Activated CD8-positive, alpha-beta memory T cell treated with anti-CD3 and anti-CD28 coated beads, Interleukin-2, amount 10 ng/mL, durations not matched to agents 7 days and 5 days (primary cell): Measurements from ENCODE around the gene TPRKB. TPM values are rescaled to one million over a fixed set of nuclear protein-coding genes. Genes with fewer than 3 reads are reported as not detected.
A peak's percentile ranks its signal among the peaks of the same experiment; 100 is the strongest.
"Not testable (repeated sequence)": the region's sequence is repeated elsewhere in the genome, so short reads cannot be mapped to it uniquely, and the experiment has no call there.

ENCODE experiments used
- ATAC-seq: fragments of 150-1000 bp; cut with Tn5 transposase; one replicate; pipeline ENCODE4 v1.10.0; 2021; ENCODE audit warnings: moderate library complexity
- CTCF ChIA-PET: fragments of 350-600 bp; sonication (Branson Sonifier 250); formaldehyde crosslinking; loops from one replicate; lab custom pipeline; 2021; ENCODE audit warnings: antibody characterized with exemption; lab: Charles Lee
- DNase-seq: peaks from one replicate; pipeline ENCODE4 v3.0.0-alpha.2; 2020
- H3K27ac Mint-ChIP-seq: one replicate; pipeline ENCODE4 v1.8.0; 2021; ENCODE audit warnings: mild to moderate bottlenecking, mixed read lengths
- H3K27me3 Mint-ChIP-seq: one replicate; pipeline ENCODE4 v1.8.0; 2021; ENCODE audit warnings: mixed read lengths
- H3K36me3 Mint-ChIP-seq: one replicate; pipeline ENCODE4 v1.8.0; 2021; ENCODE audit warnings: mild to moderate bottlenecking, mixed read lengths
- H3K4me1 Mint-ChIP-seq: one replicate; pipeline ENCODE4 v1.8.0; 2021; ENCODE audit warnings: mixed read lengths
- H3K4me3 Mint-ChIP-seq: one replicate; pipeline ENCODE4 v1.8.0; 2021; ENCODE audit warnings: mild to moderate bottlenecking, moderate library complexity, mixed read lengths
- H3K9me3 Mint-ChIP-seq: one replicate; pipeline ENCODE4 v1.8.0; 2022; ENCODE audit warnings: low read depth, mixed read lengths
- total RNA-seq, 2 experiments: library from RNA; stranded (reverse); gene quantifications; one replicate each; pipeline ENCODE4 v1.2.3, GENCODE V29; 2021

The TPRKB gene
- 10 to 100 TPM; 36.0 to 36.7 TPM for total RNA-seq

DNA sequence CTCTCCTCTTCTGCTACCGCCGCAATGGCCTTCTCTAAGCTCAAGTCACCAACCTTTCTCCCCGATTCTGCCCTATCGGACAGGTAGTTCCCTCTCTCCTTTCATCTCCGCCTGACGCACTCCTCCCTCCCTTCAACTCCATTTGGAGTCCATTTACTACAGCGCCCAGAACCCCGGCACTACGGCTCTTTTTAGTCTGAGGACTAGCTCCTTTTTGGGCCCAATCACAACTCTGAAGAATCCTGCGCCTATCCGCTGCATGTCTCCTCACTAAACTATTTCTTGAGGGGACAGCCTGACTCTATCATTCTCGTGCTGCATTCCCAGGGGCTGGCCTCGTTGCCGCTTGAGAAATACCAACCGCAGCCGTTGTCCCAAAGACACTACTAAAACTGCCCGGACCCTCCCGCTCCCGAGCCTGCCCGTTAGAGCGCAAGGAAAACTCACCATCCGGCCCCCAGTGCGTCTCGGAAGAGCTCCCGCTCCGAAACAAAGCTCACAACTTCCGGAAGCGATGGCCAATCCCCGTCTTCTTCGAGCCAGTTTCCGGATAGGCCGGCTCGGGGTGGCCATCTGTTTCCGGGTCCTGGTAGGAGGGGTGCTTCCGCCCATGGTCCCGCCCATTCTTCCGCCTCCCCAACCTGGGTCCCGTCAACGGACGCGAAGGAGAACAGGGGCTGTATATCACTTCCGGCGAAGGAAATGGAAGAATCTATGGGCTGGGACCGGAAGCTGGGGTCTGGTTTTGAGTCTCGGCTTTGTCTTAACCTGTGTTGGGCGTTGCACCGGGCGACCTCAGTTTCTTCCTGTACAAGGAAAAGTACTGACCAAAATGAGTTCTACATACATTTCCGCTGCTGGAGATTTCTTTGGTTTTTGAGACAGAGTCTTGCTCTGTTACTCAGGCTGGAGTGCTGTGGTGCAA is at the start of gene TPRKB:
TSS of gene TPRKB (minus strand) at position 491 of the 925 bp plus-strand sequence. CDS start 2,776 bp downstream, outside the sequence.
- CTCF ChIA-PET, result interaction anchor here (0.6 to 1.5 kb wide), 5 partner anchors 11 to 91 kb away, joined by 3 to 5 read pairs (median 3); partner anchors contain the start of genes DUSP11 and STAMBP
- H3K27me3 Mint-ChIP-seq, result no peaks in the 10 kb centered on the region
- peak within 1 kb of the TSS; percentile 87 for H3K27ac Mint-ChIP-seq
- DNase-seq (peak; percentile 99), ATAC-seq (peak; percentile 97)
- no peaks in the 10 kb centered on the region for H3K9me3 Mint-ChIP-seq
- peaks cover 32% of the 10 kb centered on the region for H3K36me3 Mint-ChIP-seq
- peaks cover 21% of the 10 kb centered on the region for H3K4me1 Mint-ChIP-seq
- peak within 1 kb of the TSS; percentile 96 for H3K4me3 Mint-ChIP-seq

DNA sequence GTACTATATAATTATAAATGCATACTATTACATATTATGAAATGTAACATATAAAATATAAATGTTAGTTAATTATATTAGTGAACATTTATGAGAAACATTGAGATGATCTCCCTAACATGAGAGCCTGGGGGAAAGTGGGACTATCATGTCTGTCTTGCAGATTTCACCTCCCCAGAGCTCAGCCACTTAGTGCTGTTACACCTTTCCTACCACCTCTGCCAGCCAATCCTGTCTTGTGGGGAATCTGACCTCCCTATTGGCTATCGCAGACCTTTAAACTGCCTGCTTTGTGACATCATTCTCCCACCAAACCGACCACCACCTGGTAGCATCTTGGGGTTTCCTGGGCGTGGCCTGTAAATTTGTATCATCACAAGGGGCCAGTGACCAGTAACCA is 46.7 kb upstream of the TPRKB start, which contains the start of gene C2orf78:
TSS of gene C2orf78 (plus strand) at position 301 of the 400 bp plus-strand sequence. CDS start 127 bp downstream, outside the sequence.
- H3K4me3 Mint-ChIP-seq, ATAC-seq, DNase-seq, H3K4me1 Mint-ChIP-seq, H3K36me3 Mint-ChIP-seq, H3K27me3 Mint-ChIP-seq, H3K9me3 Mint-ChIP-seq, CTCF ChIA-PET, H3K27ac Mint-ChIP-seq: not testable (repeated sequence)

GRCh38 chr2:73783402-73783801 is 46.3 kb upstream of the TPRKB start:
- ATAC-seq, H3K36me3 Mint-ChIP-seq, DNase-seq, H3K27me3 Mint-ChIP-seq, H3K9me3 Mint-ChIP-seq, H3K4me3 Mint-ChIP-seq, H3K27ac Mint-ChIP-seq, H3K4me1 Mint-ChIP-seq, CTCF ChIA-PET: not testable (repeated sequence)

- H3K4me1 Mint-ChIP-seq, result peaks cover 23% of the 10 kb centered on the region
- no peak for DNase-seq
- H3K4me3 Mint-ChIP-seq, result peak overlapping the region; percentile 95
- H3K27me3 Mint-ChIP-seq, result no peaks in the 10 kb centered on the region
- peak overlapping the region; percentile 96 for H3K27ac Mint-ChIP-seq
- CTCF ChIA-PET, result interaction anchor here (0.7 to 0.9 kb wide), 2 partner anchors 43 to 371 kb away, joined by 3 read pairs; partner anchors contain the start of gene TPRKB
- no peaks in the 10 kb centered on the region for H3K9me3 Mint-ChIP-seq
- H3K36me3 Mint-ChIP-seq, result peaks cover 20% of the 10 kb centered on the region
- no peak for ATAC-seq
Measured at GRCh38 chr2:73780237-73780582, 43.1 kb upstream of the TPRKB start.

GRCh38 chr2:73779467-73780236 is 42.5 kb upstream of the TPRKB start, which contains the start of gene DUSP11:
Gene DUSP11, minus strand, starts transcription at chr2:73780103. Its CDS starts 129 bp downstream, at chr2:73779974.
- peak; percentile 98 for DNase-seq
- CTCF ChIA-PET, result interaction anchor here (0.9 kb wide), 2 partner anchors 43 to 91 kb away, joined by 3 read pairs; partner anchors contain the start of gene TPRKB
- H3K9me3 Mint-ChIP-seq, result no peaks in the 10 kb centered on the region
- H3K4me3 Mint-ChIP-seq, result peak within 1 kb of the TSS; percentile 95
- H3K27me3 Mint-ChIP-seq, result no peaks in the 10 kb centered on the region
- peaks cover 24% of the 10 kb centered on the region for H3K36me3 Mint-ChIP-seq
- H3K27ac Mint-ChIP-seq, result peak within 1 kb of the TSS; percentile 96
- H3K4me1 Mint-ChIP-seq, result peaks cover 23% of the 10 kb centered on the region
- peak; percentile 97 for ATAC-seq

DNA sequence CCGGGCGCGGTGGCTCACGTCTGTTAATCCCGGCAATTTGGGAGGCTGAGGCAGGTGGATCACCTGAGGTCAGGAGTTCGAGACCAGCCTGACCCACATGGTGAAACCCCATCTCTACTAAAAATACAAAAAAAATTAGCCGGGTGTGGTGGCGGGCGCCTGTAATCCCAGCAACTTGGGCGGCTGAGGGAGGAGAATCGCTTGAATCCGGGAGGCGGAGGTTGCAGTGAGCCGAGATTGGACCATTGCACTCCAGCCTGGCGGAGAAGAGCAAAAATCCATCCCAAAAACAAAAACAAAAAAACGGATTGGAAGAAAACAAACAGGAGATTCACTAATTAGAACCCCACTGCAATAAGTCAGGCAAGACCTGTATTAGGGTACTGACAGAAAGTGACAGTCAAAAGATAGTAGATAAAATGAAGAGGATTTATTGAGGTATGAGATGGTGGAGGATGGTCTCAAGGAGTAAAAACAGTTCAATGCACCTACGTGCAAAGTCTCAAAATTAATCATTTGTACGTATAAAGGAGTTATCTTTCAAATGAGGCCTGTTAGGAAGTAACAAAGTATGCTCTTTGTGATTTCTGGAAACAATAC is 41.8 kb upstream of the TPRKB start:
- not testable (repeated sequence) for DNase-seq, ATAC-seq, H3K9me3 Mint-ChIP-seq, H3K27me3 Mint-ChIP-seq
- H3K27ac Mint-ChIP-seq, result peak overlapping the region; percentile 96
- CTCF ChIA-PET, result interaction anchor here (0.9 kb wide), 2 partner anchors 42 to 90 kb away, joined by 3 read pairs; partner anchors contain the start of gene TPRKB
- H3K36me3 Mint-ChIP-seq, result peaks cover 30% of the 10 kb centered on the region
- H3K4me3 Mint-ChIP-seq, result peak overlapping the region; percentile 95
- peaks cover 27% of the 10 kb centered on the region for H3K4me1 Mint-ChIP-seq

DNA sequence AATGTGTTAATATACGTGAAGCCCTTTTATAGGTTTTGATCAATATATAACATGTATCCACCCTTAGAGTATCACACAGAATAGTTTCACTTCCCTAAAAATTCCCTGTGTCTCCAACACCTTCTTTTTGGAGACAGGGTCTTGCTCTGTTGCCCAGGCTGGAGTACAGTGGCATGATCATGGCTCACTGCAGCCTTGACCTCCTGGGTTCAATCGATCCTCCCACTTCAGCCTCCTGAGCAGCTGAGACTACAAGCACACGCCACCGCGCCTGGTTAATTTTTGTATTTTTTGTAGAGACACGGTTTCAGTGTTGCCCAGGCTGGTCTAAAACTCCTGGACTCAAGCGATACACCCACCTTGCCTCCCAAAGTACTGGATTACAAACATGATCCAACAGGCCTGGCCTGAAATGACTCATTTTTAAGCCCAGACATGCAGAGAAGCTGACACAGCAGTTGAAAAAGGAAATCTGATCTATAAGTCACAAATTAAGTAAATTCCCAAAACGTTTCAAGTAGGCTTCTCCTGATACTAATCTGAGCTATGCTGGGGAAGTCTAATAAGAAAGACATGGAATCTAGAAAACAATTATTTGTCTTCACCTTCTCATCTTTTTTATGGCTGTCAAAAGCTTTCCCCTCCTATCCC is 39.8 kb upstream of the TPRKB start:
- H3K27me3 Mint-ChIP-seq, result no peaks in the 10 kb centered on the region
- no peak for DNase-seq
- no peak overlapping the region for H3K27ac Mint-ChIP-seq
- no peak for ATAC-seq
- H3K4me3 Mint-ChIP-seq, result no peak overlapping the region
- peaks cover 45% of the 10 kb centered on the region for H3K36me3 Mint-ChIP-seq
- peaks cover 29% of the 10 kb centered on the region for H3K4me1 Mint-ChIP-seq
- CTCF ChIA-PET, result no interaction called here
- no peaks in the 10 kb centered on the region for H3K9me3 Mint-ChIP-seq

GRCh38 chr2:73776381-73776780 is 39.2 kb upstream of the TPRKB start:
- CTCF ChIA-PET, result no interaction called here
- no peak for ATAC-seq
- peaks cover 46% of the 10 kb centered on the region for H3K36me3 Mint-ChIP-seq
- H3K27me3 Mint-ChIP-seq, result no peaks in the 10 kb centered on the region
- H3K27ac Mint-ChIP-seq, result no peak overlapping the region
- no peak for DNase-seq
- H3K4me1 Mint-ChIP-seq, result peaks cover 29% of the 10 kb centered on the region
- H3K9me3 Mint-ChIP-seq, result no peaks in the 10 kb centered on the region
- no peak overlapping the region for H3K4me3 Mint-ChIP-seq

DNA sequence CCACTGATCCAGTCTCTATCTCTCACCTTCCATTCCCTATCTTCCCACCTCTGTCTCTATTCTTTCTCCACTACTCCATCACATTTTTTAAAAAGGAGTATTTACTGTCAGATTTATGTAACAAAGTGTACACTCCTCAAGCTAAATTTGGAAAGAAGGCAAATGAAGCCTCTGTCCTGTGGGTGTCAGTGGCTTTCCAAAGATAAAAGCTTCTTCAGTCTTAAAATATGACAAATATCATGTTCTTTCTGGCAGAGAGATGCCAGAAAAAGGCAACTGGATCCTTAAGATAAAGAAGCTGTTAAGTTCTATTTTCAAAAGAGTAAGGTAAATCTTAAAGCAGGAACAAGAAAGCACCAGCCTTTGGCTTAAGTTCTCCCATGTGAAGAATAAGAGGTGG is 35.7 kb upstream of the TPRKB start:
- CTCF ChIA-PET, result no interaction called here
- no peaks in the 10 kb centered on the region for H3K27me3 Mint-ChIP-seq
- peaks cover 13% of the 10 kb centered on the region for H3K4me1 Mint-ChIP-seq
- H3K4me3 Mint-ChIP-seq, result no peak overlapping the region
- peaks cover 63% of the 10 kb centered on the region for H3K36me3 Mint-ChIP-seq
- H3K9me3 Mint-ChIP-seq, result no peaks in the 10 kb centered on the region
- H3K27ac Mint-ChIP-seq, result no peak overlapping the region
- no peak for ATAC-seq
- no peak for DNase-seq

DNA sequence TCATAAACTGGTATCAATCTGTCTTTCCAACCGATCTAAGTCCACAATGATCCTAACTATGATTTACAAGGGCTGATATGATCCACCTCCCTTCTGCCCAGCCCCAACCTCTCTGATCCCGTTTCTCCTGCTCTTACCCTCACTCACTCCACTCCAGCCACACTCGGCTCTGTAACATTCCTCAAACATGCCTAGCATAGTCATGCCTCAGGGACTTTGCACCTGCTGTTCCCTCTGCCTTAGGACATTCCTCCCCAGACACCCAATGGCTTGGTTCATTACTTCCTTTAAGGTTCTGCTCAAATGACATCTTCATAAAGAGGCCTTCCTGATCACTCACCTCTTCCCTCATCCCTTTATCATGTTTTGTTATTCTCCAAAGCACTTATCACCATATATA is 33.6 kb upstream of the TPRKB start:
- ATAC-seq (no peak), DNase-seq (no peak)
- Mint-ChIP-seq H3K36me3 (peaks cover 65% of the 10 kb centered on the region), H3K4me1 (peaks cover 6% of the 10 kb centered on the region), H3K27me3 (no peaks in the 10 kb centered on the region), H3K27ac (no peak overlapping the region), H3K9me3 (no peaks in the 10 kb centered on the region), H3K4me3 (no peak overlapping the region)
- CTCF ChIA-PET, result no interaction called here

- Mint-ChIP-seq H3K36me3 (peaks cover 56% of the 10 kb centered on the region), H3K4me1 (no peaks in the 10 kb centered on the region), H3K4me3 (no peak overlapping the region), H3K9me3 (no peaks in the 10 kb centered on the region), H3K27me3 (no peaks in the 10 kb centered on the region), H3K27ac (no peak overlapping the region)
- CTCF ChIA-PET, result no interaction called here
- no peak for ATAC-seq
- DNase-seq, result no peak
Measured at GRCh38 chr2:73766994-73767393, 29.8 kb upstream of the TPRKB start.

GRCh38 chr2:73766349-73766748 is 29.2 kb upstream of the TPRKB start:
- Mint-ChIP-seq H3K27ac (no peak overlapping the region), H3K4me3 (no peak overlapping the region), H3K9me3 (no peaks in the 10 kb centered on the region), H3K27me3 (no peaks in the 10 kb centered on the region), H3K36me3 (peaks cover 57% of the 10 kb centered on the region), H3K4me1 (no peaks in the 10 kb centered on the region)
- ATAC-seq (no peak), DNase-seq (no peak)
- CTCF ChIA-PET, result no interaction called here
